ENCODE data around the gene DACT3.

The DACT3 gene

GRCh38 chr19:46616631-46617322 lies 44.2 kb downstream of the DACT3 start:
- no peak overlapping the region for H3K4me3 ChIP-seq (ENCODE audit: low read depth, low read length)
- DNase-seq (ENCODE audit: low read depth): peak; percentile 47

GRCh38 chr19:46615966-46616365 lies 45.0 kb downstream of the DACT3 start:
- no peak overlapping the region for H3K4me3 ChIP-seq (ENCODE audit: low read depth, low read length)
- DNase-seq (ENCODE audit: low read depth): no peak

GRCh38 chr19:46614114-46614722 lies 46.8 kb downstream of the DACT3 start:
- no peak overlapping the region for H3K4me3 ChIP-seq (ENCODE audit: low read depth, low read length)
- no peak for DNase-seq (ENCODE audit: low read depth)

- no peak for DNase-seq (ENCODE audit: low read depth)
These were observed 47.5 kb downstream of the DACT3 start for GRCh38 chr19:46613525-46613924.

GRCh38 chr19:46611776-46612175 lies 49.2 kb downstream of the DACT3 start:
- no peak for DNase-seq (ENCODE audit: low read depth)
- no peak overlapping the region for H3K4me3 ChIP-seq (ENCODE audit: low read depth, low read length)

More at GRCh38 chr19:46613525-46613924, 47.5 kb downstream of the DACT3 start:
- H3K4me3 ChIP-seq (ENCODE audit: low read depth, low read length): no peak overlapping the region

- H3K4me3 ChIP-seq (ENCODE audit: low read depth, low read length): no peak overlapping the region
- DNase-seq (ENCODE audit: low read depth): no peak
These were observed 49.9 kb downstream of the DACT3 start for GRCh38 chr19:46610851-46611770.

GRCh38 chr19:46610413-46610775 lies 50.6 kb downstream of the DACT3 start:
- H3K4me3 ChIP-seq (ENCODE audit: low read depth, low read length): no peak overlapping the region
- no peak for DNase-seq (ENCODE audit: low read depth)

- H3K4me3 ChIP-seq (ENCODE audit: low read depth, low read length): no peak overlapping the region
- DNase-seq (ENCODE audit: low read depth): no peak
These were observed 51.2 kb downstream of the DACT3 start for GRCh38 chr19:46609511-46610412.

- no peak overlapping the region for H3K4me3 ChIP-seq (ENCODE audit: low read depth, low read length)
- DNase-seq (ENCODE audit: low read depth): no peak
These were observed 52.2 kb downstream of the DACT3 start for GRCh38 chr19:46608581-46609345.

GRCh38 chr19:46608178-46608577 lies 52.8 kb downstream of the DACT3 start:
- DNase-seq (ENCODE audit: low read depth): no peak
- no peak overlapping the region for H3K4me3 ChIP-seq (ENCODE audit: low read depth, low read length)

GRCh38 chr19:46607448-46607841 lies 53.5 kb downstream of the DACT3 start:
- DNase-seq (ENCODE audit: low read depth): no peak
- no peak overlapping the region for H3K4me3 ChIP-seq (ENCODE audit: low read depth, low read length)

GRCh38 chr19:46606681-46607447 lies 54.1 kb downstream of the DACT3 start:
- DNase-seq (ENCODE audit: low read depth): no peak
- no peak overlapping the region for H3K4me3 ChIP-seq (ENCODE audit: low read depth, low read length)

GRCh38 chr19:46606019-46606418 lies 55.0 kb downstream of the DACT3 start:
- no peak overlapping the region for H3K4me3 ChIP-seq (ENCODE audit: low read depth, low read length)
- no peak for DNase-seq (ENCODE audit: low read depth)

- no peak overlapping the region for H3K4me3 ChIP-seq (ENCODE audit: low read depth, low read length)
- no peak for DNase-seq (ENCODE audit: low read depth)
These were observed 55.6 kb downstream of the DACT3 start for GRCh38 chr19:46605356-46605821.

GRCh38 chr19:46604781-46605355 lies 56.1 kb downstream of the DACT3 start:
- no peak overlapping the region for H3K4me3 ChIP-seq (ENCODE audit: low read depth, low read length)
- DNase-seq (ENCODE audit: low read depth): no peak

GRCh38 chr19:46603752-46604231 lies 57.2 kb downstream of the DACT3 start:
- H3K4me3 ChIP-seq (ENCODE audit: low read depth, low read length): peak overlapping the region; percentile 9
- no peak for DNase-seq (ENCODE audit: low read depth)

GRCh38 chr19:46603195-46603637 lies 57.8 kb downstream of the DACT3 start:
- H3K4me3 ChIP-seq (ENCODE audit: low read depth, low read length): peak overlapping the region; percentile 100

More at GRCh38 chr19:46603195-46603637, 57.8 kb downstream of the DACT3 start:
- DNase-seq (ENCODE audit: low read depth): no peak

All from skeletal muscle cell (primary cell).